GM13977 (cell line): ENCODE results near the gene KCNMA1.

ENCODE experiments used
- DNase-seq: peaks from one replicate; pipeline ENCODE4 v3.0.0; 2012; ENCODE audit warnings: low spot score
- CTCF ChIP-seq: IDR thresholded peaks from 2 replicates; pipeline ENCODE4 v1.5.1; 2012; ENCODE audit warnings: mild to moderate bottlenecking, control low read depth; ENCODE audit not compliant: insufficient read depth; ENCODE audit errors: extremely low read depth, missing control alignments
- in situ Hi-C: fragments of 300-500 bp; cut with MboI; formaldehyde crosslinking; loops from one replicate; pipeline ENCODE4 v1.12.0; 2022; ENCODE audit warnings: low sequenced_read_pairs, low pct_unique_long_range_greater_than_20kb, mixed read lengths, inconsistent platforms; ENCODE audit not compliant: unreplicated experiment

KCNMA1 gene

GRCh38 chr10:77252380-77253146 is 385.0 kb downstream of the KCNMA1 start:
- no peak for DNase-seq
- in situ Hi-C loops, result no loop called here
- TF ChIP-seq CTCF, result no peak

GRCh38 chr10:77251297-77252013 is 386.2 kb downstream of the KCNMA1 start:
- in situ Hi-C loops, result no loop called here
- peak; percentile 53 for TF ChIP-seq CTCF
- DNase-seq, result no peak

DNA sequence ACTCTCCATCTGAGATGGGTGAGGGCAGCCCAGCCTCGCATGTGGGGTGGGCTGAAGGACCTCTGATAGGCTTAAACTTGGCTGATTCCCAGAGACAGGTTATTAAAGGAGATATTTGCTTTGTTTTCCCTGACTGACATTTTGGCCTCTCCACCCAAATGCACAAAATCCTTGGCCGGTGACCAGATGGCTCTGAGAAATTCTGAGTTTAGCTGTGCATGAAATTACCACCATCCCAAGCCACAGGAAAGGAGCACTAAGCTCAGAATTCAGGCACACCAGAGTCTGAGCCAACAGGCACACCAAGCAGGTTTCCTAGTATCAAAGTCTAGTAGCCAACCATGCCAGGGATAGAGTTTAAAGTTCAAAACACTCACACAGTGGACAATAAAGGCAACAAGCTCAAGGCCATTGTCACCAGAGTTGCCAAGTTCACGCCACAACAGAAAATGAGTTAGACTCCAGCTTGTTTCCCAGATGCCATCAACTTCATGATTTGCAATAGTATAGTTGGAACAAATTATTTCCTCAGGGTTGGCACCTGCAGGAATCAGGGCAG is 387.6 kb downstream of the KCNMA1 start:
- no peak for TF ChIP-seq CTCF
- DNase-seq, result no peak
- in situ Hi-C loops, result no loop called here

- no peak for TF ChIP-seq CTCF
Observed at GRCh38 chr10:77248104-77248790, 389.4 kb downstream of the KCNMA1 start.

GRCh38 chr10:77247031-77247990 is 390.3 kb downstream of the KCNMA1 start:
- in situ Hi-C loops, result no loop called here
- no peak for DNase-seq
- TF ChIP-seq CTCF, result no peak

More at GRCh38 chr10:77248104-77248790, 389.4 kb downstream of the KCNMA1 start:
- no peak for DNase-seq
- in situ Hi-C loops, result no loop called here
